Mucosa of descending colon (tissue), 3 donors: Measurements from ENCODE around the gene TSPAN4. TPM values are rescaled to one million over a fixed set of nuclear protein-coding genes. Genes with fewer than 3 reads are reported as not detected.
A peak's percentile ranks its signal among the peaks of the same experiment; 100 is the strongest.

Experiments
- ATAC-seq: fragments of 200-7000 bp; cut with Tn5 transposase; one replicate; pipeline ENCODE4 v1.9.1; 2020; ENCODE audit warnings: mild to moderate bottlenecking, moderate library complexity
- DNase-seq, 3 donors: peaks; one replicate each; pipeline ENCODE4 v3.0.0-alpha.2; 2020
- H3K36me3 ChIP-seq: fragments of 200-600 bp; one replicate; pipeline ENCODE4 v1.8.0; 2021; ENCODE audit warnings: low read depth, mild to moderate bottlenecking
- H3K4me1 ChIP-seq: fragments of 200-600 bp; one replicate; pipeline ENCODE4 v1.8.0; 2021; ENCODE audit warnings: low read depth, mild to moderate bottlenecking
- H3K4me3 ChIP-seq: fragments of 200-600 bp; one replicate; pipeline ENCODE4 v1.8.0; 2021; ENCODE audit warnings: mild to moderate bottlenecking
- H3K9me3 ChIP-seq: fragments of 200-600 bp; one replicate; pipeline ENCODE4 v1.8.0; 2021; ENCODE audit warnings: mild to moderate bottlenecking
- intact Hi-C, 2 donors: fragments of 100-400 bp; cut with DNase I in 1 of 2; cut with micrococcal nuclease in 1 of 2; formaldehyde crosslinking; loops; one replicate each; pipeline versions ENCODE4 v1.11.0 to v1.11.1; 2022; cut with DNase I, micrococcal nuclease
- total RNA-seq, 3 donors: library from RNA; stranded (reverse); fragmentation: NEBNext Ultra II Directional in 2 of 3; extraction: Animal tissue kit (Norgen Biotek cat#: 25700) in 2 of 3; gene quantifications; one replicate each; pipeline versions ENCODE4 v1.2.1 to v1.2.4, GENCODE V29; 2021 to 2023
- TF ChIP-seq, protein P1 (sequence below): fragments of 200-600 bp; IDR thresholded peaks from one replicate; pipeline ENCODE4 v1.8.0; 2022; ENCODE audit warnings: antibody characterized with exemption, mild to moderate bottlenecking
- donor health status: DM: no; HTN: no; CAD: no; lungs with moderate emphysema.
- donor health status: DM: no; HTN: no; CAD: no.
- donor health status: DM: no; HTN: yes; CAD: no.

TSPAN4 gene
- total RNA-seq, 3 donors from 2014 or later: 9.2 to 42.4 (median 24.7) TPM

DNA sequence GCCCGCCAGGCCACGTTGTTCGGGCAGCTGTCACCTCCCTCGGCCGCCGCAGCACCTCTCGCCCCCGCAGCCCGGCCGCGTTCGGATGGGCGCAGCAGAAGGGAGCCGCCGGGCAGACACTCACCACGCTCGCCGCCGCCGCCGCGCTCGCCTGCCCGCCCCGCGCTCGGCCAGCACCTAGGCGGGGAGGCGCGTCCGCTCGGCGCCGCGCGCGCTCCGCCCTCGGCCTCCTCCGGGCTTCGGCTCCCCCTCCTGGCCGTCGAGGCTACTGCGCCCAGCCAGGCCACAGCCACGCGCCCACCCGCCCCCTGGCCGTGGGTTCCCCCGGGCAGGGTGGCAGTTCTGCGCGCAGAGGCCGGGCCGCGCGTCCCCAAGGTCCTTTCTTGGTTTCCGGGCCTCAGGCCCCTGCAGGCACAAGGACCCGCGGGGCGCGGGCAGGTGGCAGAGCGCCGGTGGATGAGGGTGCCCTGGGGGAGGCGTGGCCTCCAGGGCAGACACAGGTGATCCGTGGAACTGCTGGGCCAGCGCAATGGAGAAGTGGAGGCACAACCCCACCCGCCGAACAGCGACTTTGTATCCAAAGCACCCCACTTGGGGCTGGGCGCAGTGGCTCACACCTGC is 44.4 kb upstream of the TSPAN4 start, which contains the start of gene SLC25A22:
TSS of gene SLC25A22 (minus strand) at position 189 of the 621 bp plus-strand sequence. CDS start 3,275 bp downstream, outside the sequence.
- peaks cover 27% of the 10 kb centered on the region for H3K4me1 ChIP-seq

DNA sequence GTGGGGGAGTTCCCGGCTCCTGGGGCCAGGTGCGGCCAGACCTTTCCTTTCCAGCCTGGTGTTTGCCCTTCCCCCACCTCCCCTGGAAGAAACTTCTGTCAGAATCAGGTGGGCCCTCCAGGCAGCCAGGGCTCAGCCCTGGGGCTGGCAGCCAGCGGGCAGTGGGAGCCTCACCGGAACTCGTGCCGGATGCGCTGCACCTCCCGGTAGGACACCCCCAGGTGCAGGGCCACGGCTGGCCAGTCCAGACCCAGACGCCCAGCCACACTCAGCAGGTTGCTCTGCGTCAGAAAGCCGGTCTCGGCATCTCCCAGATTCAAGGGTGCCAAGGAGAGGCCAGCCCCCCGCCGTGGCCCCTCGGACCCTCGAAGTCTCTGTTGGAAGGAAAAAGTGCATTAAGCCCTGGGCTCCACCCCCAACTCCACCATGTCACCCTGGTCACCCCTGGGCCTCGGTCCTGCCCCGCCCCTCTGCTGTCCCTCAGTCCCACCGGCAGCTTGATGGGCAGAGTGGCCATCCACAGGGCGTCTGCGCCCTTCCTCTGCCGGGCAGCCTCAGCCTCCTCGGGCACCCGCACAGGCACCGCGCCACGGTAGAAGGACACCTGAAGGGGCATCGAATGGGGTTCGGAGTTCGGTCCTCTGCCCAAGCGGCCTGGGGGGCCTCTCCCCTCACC is 42.9 kb upstream of the TSPAN4 start:
- no peaks in the 10 kb centered on the region for H3K9me3 ChIP-seq
- ATAC-seq: no peak
- no peak overlapping the region for H3K4me3 ChIP-seq
- H3K4me1 ChIP-seq: peaks cover 38% of the 10 kb centered on the region
- TF ChIP-seq, protein P1, sequence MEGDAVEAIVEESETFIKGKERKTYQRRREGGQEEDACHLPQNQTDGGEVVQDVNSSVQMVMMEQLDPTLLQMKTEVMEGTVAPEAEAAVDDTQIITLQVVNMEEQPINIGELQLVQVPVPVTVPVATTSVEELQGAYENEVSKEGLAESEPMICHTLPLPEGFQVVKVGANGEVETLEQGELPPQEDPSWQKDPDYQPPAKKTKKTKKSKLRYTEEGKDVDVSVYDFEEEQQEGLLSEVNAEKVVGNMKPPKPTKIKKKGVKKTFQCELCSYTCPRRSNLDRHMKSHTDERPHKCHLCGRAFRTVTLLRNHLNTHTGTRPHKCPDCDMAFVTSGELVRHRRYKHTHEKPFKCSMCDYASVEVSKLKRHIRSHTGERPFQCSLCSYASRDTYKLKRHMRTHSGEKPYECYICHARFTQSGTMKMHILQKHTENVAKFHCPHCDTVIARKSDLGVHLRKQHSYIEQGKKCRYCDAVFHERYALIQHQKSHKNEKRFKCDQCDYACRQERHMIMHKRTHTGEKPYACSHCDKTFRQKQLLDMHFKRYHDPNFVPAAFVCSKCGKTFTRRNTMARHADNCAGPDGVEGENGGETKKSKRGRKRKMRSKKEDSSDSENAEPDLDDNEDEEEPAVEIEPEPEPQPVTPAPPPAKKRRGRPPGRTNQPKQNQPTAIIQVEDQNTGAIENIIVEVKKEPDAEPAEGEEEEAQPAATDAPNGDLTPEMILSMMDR: no peak
- H3K36me3 ChIP-seq: no peaks in the 10 kb centered on the region
- DNase-seq: no peak
- intact Hi-C loops: no loop called here

More for the DNA sequence above, 44.4 kb upstream of the TSPAN4 start, which contains the start of gene SLC25A22:
- Histone ChIP-seq H3K4me3 (peak within 1 kb of the TSS; percentile 51), H3K9me3 (no peaks in the 10 kb centered on the region), H3K36me3 (no peaks in the 10 kb centered on the region)
- TF ChIP-seq, protein P1: peak; percentile 99
- ATAC-seq (peak; percentile 79), DNase-seq (peak; percentile 85 to 90 (median 87))
- intact Hi-C loops: no loop called here

GRCh38 chr11:800473-800872 is 42.2 kb upstream of the TSPAN4 start:
- no peaks in the 10 kb centered on the region for H3K36me3 ChIP-seq
- intact Hi-C loops: no loop called here
- TF ChIP-seq, protein P1: no peak
- no peak for ATAC-seq
- H3K4me3 ChIP-seq: no peak overlapping the region
- H3K4me1 ChIP-seq: peaks cover 37% of the 10 kb centered on the region
- no peaks in the 10 kb centered on the region for H3K9me3 ChIP-seq
- no peak for DNase-seq

DNA sequence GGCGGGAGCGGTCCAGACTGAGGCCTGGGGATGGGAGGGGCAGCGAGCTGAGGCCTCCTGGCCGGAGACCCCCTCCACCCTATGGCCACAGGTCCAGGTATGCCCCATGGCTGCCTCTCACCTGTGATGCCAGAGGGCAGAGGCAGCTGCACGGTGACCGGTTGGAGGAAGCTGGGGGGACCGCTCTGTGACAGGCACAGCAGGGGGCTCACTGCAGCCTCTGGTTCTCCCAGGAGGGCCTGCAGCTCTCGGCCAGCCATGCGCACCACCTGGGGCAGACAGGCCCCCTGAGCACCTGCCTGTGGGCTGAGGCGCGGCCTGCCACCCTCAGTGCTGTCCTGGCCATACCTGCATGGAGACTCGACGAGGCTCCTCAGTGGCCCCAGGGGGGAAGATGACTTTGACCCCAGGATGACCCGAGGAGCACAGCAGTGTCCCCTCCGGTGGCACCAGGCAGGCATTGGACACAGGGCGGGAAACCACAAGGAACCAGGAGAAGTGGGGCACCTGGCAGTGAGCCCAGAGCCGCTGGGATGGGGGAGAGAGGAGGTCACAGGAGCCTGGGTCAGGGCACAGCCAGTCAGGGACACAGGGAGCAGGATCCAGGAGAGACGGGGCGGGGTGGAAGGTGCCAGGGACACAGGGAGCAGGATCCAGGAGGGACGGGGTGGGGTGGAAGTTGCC is 41.4 kb upstream of the TSPAN4 start:
- Histone ChIP-seq H3K4me1 (peaks cover 31% of the 10 kb centered on the region), H3K36me3 (no peaks in the 10 kb centered on the region), H3K9me3 (no peaks in the 10 kb centered on the region), H3K4me3 (no peak overlapping the region)
- no peak for DNase-seq
- no peak for ATAC-seq
- intact Hi-C loops: no loop called here
- TF ChIP-seq, protein P1: no peak

- Histone ChIP-seq H3K36me3 (no peaks in the 10 kb centered on the region), H3K4me3 (no peak overlapping the region), H3K4me1 (peaks cover 22% of the 10 kb centered on the region), H3K9me3 (no peaks in the 10 kb centered on the region)
- DNase-seq (no peak), ATAC-seq (no peak)
- TF ChIP-seq, protein P1: no peak
- intact Hi-C loops: no loop called here
These were observed 40.5 kb upstream of the TSPAN4 start for GRCh38 chr11:802018-802617.
